ENCODE data around the gene KIF27.
"Not testable (repeated sequence)": the region's sequence is repeated elsewhere in the genome, so short reads cannot be mapped to it uniquely, and the experiment has no call there.

KIF27 gene

GRCh38 chr9:83815120-83815519, 106.1 kb downstream of the KIF27 start:
- DNase-seq = not testable (repeated sequence)

DNA sequence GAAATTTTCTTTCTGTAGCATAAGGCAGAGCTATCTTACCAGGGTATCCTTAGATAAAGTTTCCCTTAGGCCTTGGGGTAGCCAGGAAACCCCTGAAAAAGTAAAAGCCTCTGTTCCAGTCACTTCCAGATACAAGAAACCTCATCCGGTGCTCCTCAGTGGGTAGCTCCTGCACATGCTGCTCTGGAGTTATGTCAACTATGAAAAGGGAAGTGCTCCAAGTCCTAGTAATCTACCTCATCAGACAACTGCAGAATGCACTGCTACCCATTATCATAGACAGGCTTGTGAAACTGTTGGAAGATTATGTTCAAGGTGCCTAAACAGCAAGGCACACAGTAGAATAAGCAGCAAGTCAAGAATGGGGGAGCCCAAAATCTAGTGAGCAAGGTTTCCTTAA, 112.0 kb downstream of the KIF27 start:
- peak in 2 of 4 experiments; percentile 15 to 16 for DNase-seq

GRCh38 chr9:83804454-83804853, 116.8 kb downstream of the KIF27 start:
- not testable (repeated sequence) for DNase-seq

GRCh38 chr9:83803941-83804340, 117.3 kb downstream of the KIF27 start:
- DNase-seq = not testable (repeated sequence)

DNA sequence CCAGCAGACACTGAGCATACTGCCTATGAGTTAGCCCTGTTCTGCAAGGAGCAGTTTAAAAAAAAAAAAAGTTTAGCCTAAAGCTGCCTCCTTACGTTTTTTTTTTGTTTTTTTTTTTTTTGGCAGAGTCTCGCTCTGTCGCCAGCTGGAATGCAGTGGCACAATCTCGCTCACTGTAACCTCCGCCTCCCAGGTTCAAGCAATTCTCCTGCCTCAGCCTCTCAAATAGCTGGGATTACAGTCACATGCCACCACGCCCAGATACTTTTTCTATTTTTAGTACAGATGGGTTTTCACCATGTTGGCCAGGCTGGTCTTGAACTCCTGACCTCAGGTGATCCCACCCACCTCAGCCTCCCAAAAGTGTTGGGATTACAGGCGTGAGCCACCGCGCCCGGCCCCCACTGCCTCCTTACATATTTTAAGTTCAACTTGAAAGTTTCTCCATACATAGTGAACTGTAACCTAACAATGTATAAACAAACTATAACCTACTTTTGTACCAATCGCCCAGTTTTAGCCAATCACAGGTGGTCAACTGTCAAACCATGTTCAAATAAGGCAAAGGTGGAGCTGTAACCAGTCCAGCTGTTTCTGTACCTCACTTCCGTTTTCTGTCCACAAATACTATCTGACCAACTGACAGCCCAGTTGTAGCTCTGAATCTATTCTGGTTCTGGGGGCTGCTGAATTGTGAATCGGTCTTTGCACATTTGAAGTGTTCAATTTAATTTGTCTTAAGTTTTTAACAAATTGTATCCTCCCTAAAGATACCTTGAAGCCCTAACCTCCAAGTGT, 120.8 kb downstream of the KIF27 start:
- no peak for DNase-seq

DNA sequence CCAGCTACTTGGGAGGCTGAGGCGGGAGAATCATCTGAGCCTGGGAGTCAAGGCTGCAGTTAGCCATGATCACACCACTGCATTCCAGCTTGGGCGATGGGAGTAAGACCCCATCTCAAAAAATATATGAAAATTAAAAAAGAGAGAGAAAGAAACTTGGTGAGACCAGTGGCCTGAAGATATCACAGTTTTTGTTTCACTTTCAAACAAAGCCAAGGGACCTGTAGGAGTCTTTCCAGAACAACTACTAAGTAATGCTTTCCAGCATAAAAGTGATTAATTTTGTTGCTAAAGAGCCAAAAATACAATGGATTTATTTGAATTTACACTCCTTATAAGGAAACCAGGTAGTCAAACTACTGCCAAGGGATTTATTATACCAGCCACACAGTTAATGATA, 127.2 kb downstream of the KIF27 start:
- DNase-seq = no peak

- peak; percentile 1 to 64 (median 32) for DNase-seq
Measured at GRCh38 chr9:83792746-83793145, 128.5 kb downstream of the KIF27 start.

All from suppressor macrophage (primary cell).